A549 treated with GW870086 at 1 μM for 4 hours (cell line): ENCODE data around the gene WFDC12. TPM values are rescaled to one million over a fixed set of nuclear protein-coding genes. Genes with fewer than 3 reads are reported as not detected.

Experiments used
- total RNA-seq: library from RNA; stranded (reverse); fragments of 200-300 nt; extraction: Qiagen RNA extraction; gene quantifications from 5 replicates; pipeline ENCODE4 v1.2.3, GENCODE V29; 2022; ENCODE audit warnings: low read depth

Gene WFDC12, protein sequence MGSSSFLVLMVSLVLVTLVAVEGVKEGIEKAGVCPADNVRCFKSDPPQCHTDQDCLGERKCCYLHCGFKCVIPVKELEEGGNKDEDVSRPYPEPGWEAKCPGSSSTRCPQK
- total RNA-seq = not detected in 5 replicates

DNA sequence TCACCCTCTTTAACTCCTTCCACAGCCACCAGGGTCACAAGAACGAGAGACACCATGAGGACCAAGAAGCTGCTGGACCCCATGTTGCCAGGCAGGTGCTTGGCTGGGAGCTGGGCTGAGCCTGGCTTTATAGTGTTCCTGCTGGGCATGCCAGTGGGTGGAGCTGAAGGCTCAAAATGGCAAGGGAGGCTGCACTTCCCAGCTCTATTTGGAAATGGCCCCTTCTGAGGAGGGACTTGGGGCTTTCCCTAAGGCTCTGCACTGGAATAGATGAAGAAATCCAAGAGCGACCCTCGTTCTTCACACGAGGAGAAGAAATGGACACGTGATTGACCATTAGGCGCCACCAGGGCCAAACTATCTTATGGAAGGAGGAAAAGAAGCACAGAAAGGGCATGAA is at the start of gene WFDC12:
TSS of gene WFDC12 (minus strand) at position 101 of the 400 bp plus-strand sequence. CDS start at position 83, 18 bp downstream.

DNA sequence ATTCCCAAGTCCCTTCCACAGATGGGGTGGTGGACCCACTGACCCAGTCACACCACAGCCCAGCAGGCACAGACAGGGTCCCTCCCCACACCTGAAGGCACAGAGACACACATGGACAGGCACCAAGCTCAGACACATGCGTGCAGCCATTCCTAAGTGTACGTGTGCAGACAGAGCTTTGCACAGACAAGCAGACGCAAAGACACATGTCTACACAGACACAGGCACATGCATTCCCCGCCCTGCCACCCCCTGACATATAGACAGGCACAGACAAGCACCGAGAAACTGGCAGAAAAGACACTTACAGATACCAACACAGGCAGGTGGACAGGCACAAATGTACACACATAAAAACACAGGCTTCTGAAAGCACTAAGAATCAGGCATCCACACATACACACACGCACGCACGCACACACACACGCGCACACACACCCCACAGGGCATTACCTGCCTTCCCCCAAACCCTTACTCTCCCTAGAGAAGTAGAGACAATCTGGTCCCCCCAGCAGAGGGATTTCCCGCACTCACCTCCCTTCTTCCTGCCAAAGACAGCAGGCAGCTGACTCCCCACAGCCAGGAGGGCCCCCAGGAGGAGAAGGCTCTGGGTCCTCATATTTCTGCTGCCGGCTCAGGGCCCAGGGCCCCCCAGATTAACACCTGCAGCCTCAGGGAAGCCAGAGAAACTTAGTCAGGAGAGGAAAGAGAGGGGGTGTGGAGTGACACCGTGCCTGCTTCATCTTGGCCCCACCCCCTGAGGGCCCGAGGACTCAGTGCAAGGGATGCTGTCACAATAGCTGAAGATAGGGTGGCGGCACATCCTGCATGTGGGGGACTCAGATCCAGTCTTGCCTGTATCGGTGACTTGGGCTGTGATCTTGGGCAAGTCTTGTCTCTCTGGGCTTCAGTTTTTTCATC is 9.5 kb downstream of the WFDC12 start, which contains the start of gene WFDC5:
TSS of gene WFDC5 (minus strand) at position 710 of the 921 bp plus-strand sequence. CDS start at position 619, 91 bp downstream.

DNA sequence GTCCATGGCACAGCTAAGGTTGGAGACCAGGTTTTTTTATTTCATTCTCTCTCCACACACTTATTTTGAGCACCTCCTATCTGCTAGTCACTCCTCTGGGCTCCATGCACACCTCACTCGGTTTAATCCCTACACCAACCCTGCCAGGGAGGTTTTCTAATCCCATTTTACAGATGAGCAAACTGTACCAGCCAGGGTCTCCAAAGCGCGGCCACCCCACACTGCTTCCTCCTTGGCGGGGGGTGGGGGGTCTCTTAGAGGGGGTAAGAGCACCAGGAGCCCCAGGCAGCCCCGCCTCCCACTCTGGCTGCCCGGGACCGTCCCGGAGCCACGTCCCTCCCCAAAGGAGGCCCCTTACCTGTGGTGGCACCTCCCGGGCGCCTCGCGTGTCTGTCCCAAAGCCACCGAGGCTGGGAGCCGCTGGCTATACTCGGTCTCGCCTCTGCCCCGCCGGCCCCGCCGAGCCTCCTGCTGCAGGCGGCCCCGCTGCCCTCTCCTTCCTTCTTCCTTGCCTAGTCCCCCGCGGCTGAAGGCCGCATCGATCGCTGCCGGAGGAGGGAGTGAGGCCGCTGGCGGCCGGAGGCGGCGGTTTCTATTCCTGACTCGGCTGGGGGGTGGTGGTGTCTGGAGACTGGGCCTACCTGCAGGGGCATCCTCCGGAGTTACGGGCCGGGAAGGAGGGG is 23.6 kb downstream of the WFDC12 start, which contains the start of gene KCNS1:
TSS of gene KCNS1 (minus strand) at position 565 of the 683 bp plus-strand sequence. CDS start 1,891 bp downstream, outside the sequence.

Other genes with a start within 250 kb of the WFDC12 start
- 191 to 203 TPM (median 202 TPM) in 5 replicates for gene YWHAB, start 238.8 kb downstream of the WFDC12 start, total RNA-seq
- gene PABPC1L, start 214.4 kb downstream of the WFDC12 start, total RNA-seq = 12.7 to 16.3 TPM (median 14.8 TPM) in 5 replicates
- gene TOMM34, start 164.1 kb downstream of the WFDC12 start, total RNA-seq = 41.0 to 48.1 TPM (median 42.3 TPM) in 5 replicates
- gene STK4, start 158.0 kb downstream of the WFDC12 start, total RNA-seq = 11.1 to 14.8 TPM (median 14.0 TPM) in 5 replicates
- not detected in 5 replicates for gene KCNS1, start 23.3 kb downstream of the WFDC12 start, total RNA-seq
- gene WFDC5, start 9.3 kb downstream of the WFDC12 start, total RNA-seq = not detected in 5 replicates
- gene PI3, start 50.4 kb upstream of the WFDC12 start, total RNA-seq = 2.1 to 4.7 TPM (median 2.7 TPM) in 5 replicates
- not detected in 5 replicates for gene SEMG1, start 82.6 kb upstream of the WFDC12 start, total RNA-seq
- gene SEMG2, start 96.9 kb upstream of the WFDC12 start, total RNA-seq = not detected in 5 replicates
- gene SLPI, start 130.1 kb upstream of the WFDC12 start, total RNA-seq = 10.3 to 12.4 TPM (median 11.8 TPM) in 5 replicates
- gene RBPJL, start 182.4 kb upstream of the WFDC12 start, total RNA-seq = not detected in 5 replicates
- 0.14 to 0.22 TPM (median 0.17 TPM) in 4 of 5 replicates, not detected in the other for gene MATN4, start 183.8 kb upstream of the WFDC12 start, total RNA-seq
- 128 to 148 TPM (median 143 TPM) in 5 replicates for gene SDC4, start 224.0 kb upstream of the WFDC12 start, total RNA-seq
- gene SYS1, start 238.7 kb upstream of the WFDC12 start, total RNA-seq = 28.2 to 34.9 TPM (median 30.6 TPM) in 5 replicates